ENCODE data around the gene MACROD1. TPM values are rescaled to one million over a fixed set of nuclear protein-coding genes. Genes with fewer than 3 reads are reported as not detected.

Gene MACROD1
- total RNA-seq, 1 donor from 2014 or later, result 139 TPM

- DNase-seq (no peak), ATAC-seq (no peak)
- intact Hi-C loops (cut with micrococcal nuclease), result no loop called here
Observed at GRCh38 chr11:64157631-64158394, 8.1 kb downstream of the MACROD1 start.

GRCh38 chr11:64156235-64157011 is 9.5 kb downstream of the MACROD1 start:
- intact Hi-C loops (cut with micrococcal nuclease), result no loop called here
- ATAC-seq, result peak; percentile 71
- DNase-seq, result peak; percentile 82

GRCh38 chr11:64153812-64154211 is 12.1 kb downstream of the MACROD1 start:
- no peak for ATAC-seq
- intact Hi-C loops (cut with micrococcal nuclease), result loop anchor here (5.0 kb wide), 1 partner anchor 152 kb away; no protein-coding TSS in a partner anchor
- DNase-seq, result no peak

GRCh38 chr11:64152841-64153691 is 12.8 kb downstream of the MACROD1 start:
- intact Hi-C loops (cut with micrococcal nuclease), result loop anchor here (5.0 kb wide), 1 partner anchor 151 kb away; no protein-coding TSS in a partner anchor
- DNase-seq, result peak; percentile 85
- ATAC-seq, result peak; percentile 54

GRCh38 chr11:64151337-64151736 is 14.6 kb downstream of the MACROD1 start:
- ATAC-seq, result no peak
- intact Hi-C loops (cut with micrococcal nuclease), result loop anchor here (5.0 kb wide), 1 partner anchor 149 kb away; no protein-coding TSS in a partner anchor

GRCh38 chr11:64150481-64151239 is 15.3 kb downstream of the MACROD1 start:
- ATAC-seq, result peak; percentile 54
- intact Hi-C loops (cut with micrococcal nuclease), result loop anchor here (5.0 kb wide), 1 partner anchor 148 kb away; no protein-coding TSS in a partner anchor
- peak; percentile 88 for DNase-seq

More at GRCh38 chr11:64151337-64151736, 14.6 kb downstream of the MACROD1 start:
- no peak for DNase-seq

- intact Hi-C loops (cut with micrococcal nuclease), result loop anchor here (5.0 kb wide), 1 partner anchor 148 kb away; no protein-coding TSS in a partner anchor
- ATAC-seq, result no peak
- no peak for DNase-seq
Observed at GRCh38 chr11:64150051-64150450, 15.9 kb downstream of the MACROD1 start.

GRCh38 chr11:64148917-64149617 is 16.8 kb downstream of the MACROD1 start:
- ATAC-seq (peak; percentile 10), DNase-seq (peak; percentile 50)
- intact Hi-C loops (cut with micrococcal nuclease), result no loop called here

- intact Hi-C loops (cut with micrococcal nuclease), result no loop called here
- DNase-seq, result peak; percentile 93
- ATAC-seq, result peak; percentile 79
Observed at GRCh38 chr11:64148226-64148916, 17.5 kb downstream of the MACROD1 start.

GRCh38 chr11:64146036-64146955 is 19.6 kb downstream of the MACROD1 start:
- intact Hi-C loops (cut with micrococcal nuclease), result no loop called here
- DNase-seq (peak; percentile 54), ATAC-seq (no peak)

- ATAC-seq, result no peak
- no peak for DNase-seq
- intact Hi-C loops (cut with micrococcal nuclease), result no loop called here
Observed at GRCh38 chr11:64144587-64145472, 21.1 kb downstream of the MACROD1 start.

- ATAC-seq, result no peak
- intact Hi-C loops (cut with micrococcal nuclease), result no loop called here
- peak; percentile 30 for DNase-seq
Observed at GRCh38 chr11:64141081-64141783, 24.7 kb downstream of the MACROD1 start.

GRCh38 chr11:64140082-64140481 is 25.8 kb downstream of the MACROD1 start:
- ATAC-seq, result no peak
- intact Hi-C loops (cut with micrococcal nuclease), result no loop called here
- DNase-seq, result peak; percentile 19

- ATAC-seq, result peak; percentile 44
- peak; percentile 41 for DNase-seq
- intact Hi-C loops (cut with micrococcal nuclease), result no loop called here
Observed at GRCh38 chr11:64139049-64139448, 26.9 kb downstream of the MACROD1 start.

- ATAC-seq, result no peak
- DNase-seq, result no peak
- intact Hi-C loops (cut with micrococcal nuclease), result no loop called here
Observed at GRCh38 chr11:64138398-64138797, 27.5 kb downstream of the MACROD1 start.

All from left ventricle myocardium superior (tissue), 1 donor.